Neural progenitor cell (in vitro differentiated cells): ENCODE results near the gene TNFRSF21.

ENCODE experiments used
- EZH2 ChIP-seq: fragments of 200-600 bp; sonication (generic); IDR thresholded peaks from 2 replicates; pipeline ENCODE4 v1.6.1; 2017; ENCODE audit warnings: antibody characterized with exemption, mild to moderate bottlenecking, moderate library complexity
- EZH2phosphoT487 ChIP-seq: fragments of 200-600 bp; sonication (generic); IDR thresholded peaks from 2 replicates; pipeline ENCODE4 v1.6.1; 2017; ENCODE audit warnings: antibody characterized with exemption
- TF ChIP-seq, protein P1 (sequence below): fragments of 200-600 bp; sonication (generic); IDR thresholded peaks from 2 replicates; pipeline ENCODE4 v1.5.1; 2017; ENCODE audit warnings: antibody characterized with exemption, mild to moderate bottlenecking

DNA sequence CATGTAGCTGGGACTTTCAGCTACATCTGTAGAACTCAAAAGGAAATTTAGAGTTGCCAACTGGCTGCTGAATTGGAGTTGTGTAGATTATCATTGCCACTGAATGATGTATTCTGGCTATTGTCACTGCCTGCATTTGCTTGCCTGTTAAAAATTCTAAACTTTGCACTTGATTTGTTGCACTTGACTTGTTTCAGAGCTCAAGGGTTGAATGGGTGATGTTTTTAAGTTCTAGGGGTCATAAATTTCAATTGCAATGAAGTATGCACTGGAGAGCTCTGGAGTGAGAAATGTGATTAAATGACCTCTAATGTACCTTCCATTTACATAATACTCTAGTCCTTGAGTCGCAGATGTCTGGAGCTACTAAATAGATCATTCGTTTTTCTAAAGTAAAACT is 102.4 kb downstream of the TNFRSF21 start:
- TF ChIP-seq, protein P1, sequence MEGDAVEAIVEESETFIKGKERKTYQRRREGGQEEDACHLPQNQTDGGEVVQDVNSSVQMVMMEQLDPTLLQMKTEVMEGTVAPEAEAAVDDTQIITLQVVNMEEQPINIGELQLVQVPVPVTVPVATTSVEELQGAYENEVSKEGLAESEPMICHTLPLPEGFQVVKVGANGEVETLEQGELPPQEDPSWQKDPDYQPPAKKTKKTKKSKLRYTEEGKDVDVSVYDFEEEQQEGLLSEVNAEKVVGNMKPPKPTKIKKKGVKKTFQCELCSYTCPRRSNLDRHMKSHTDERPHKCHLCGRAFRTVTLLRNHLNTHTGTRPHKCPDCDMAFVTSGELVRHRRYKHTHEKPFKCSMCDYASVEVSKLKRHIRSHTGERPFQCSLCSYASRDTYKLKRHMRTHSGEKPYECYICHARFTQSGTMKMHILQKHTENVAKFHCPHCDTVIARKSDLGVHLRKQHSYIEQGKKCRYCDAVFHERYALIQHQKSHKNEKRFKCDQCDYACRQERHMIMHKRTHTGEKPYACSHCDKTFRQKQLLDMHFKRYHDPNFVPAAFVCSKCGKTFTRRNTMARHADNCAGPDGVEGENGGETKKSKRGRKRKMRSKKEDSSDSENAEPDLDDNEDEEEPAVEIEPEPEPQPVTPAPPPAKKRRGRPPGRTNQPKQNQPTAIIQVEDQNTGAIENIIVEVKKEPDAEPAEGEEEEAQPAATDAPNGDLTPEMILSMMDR: no peak
- TF ChIP-seq EZH2phosphoT487 (no peak), EZH2 (no peak)
